GM18909 (cell line): ENCODE data around the gene MFSD11.
"Not testable (repeated sequence)": the region's sequence is repeated elsewhere in the genome, so short reads cannot be mapped to it uniquely, and the experiment has no call there.

ENCODE experiments used
- ATAC-seq: cut with Tn5 transposase; IDR thresholded peaks from one replicate; pipeline ENCODE4 v1.9.1; 2021; ENCODE audit warnings: mild to moderate bottlenecking; ENCODE audit not compliant: unreplicated experiment, poor library complexity

MFSD11 gene

GRCh38 chr17:76707985-76708807 lies 29.7 kb upstream of the MFSD11 start:
- no peak for ATAC-seq

- no peak for ATAC-seq
These were observed 28.6 kb upstream of the MFSD11 start for GRCh38 chr17:76709077-76709950.

- not testable (repeated sequence) for ATAC-seq
These were observed 27.7 kb upstream of the MFSD11 start for GRCh38 chr17:76709951-76710862.

- ATAC-seq = no peak
These were observed 26.9 kb upstream of the MFSD11 start, which contains the start of gene MXRA7 for GRCh38 chr17:76710863-76711611. Gene MXRA7 (minus strand): TSS chr17:76710965. CDS start chr17:76710946, 19 bp downstream.

GRCh38 chr17:76712321-76712720 lies 25.6 kb upstream of the MFSD11 start:
- not testable (repeated sequence) for ATAC-seq

GRCh38 chr17:76713765-76714164 lies 24.2 kb upstream of the MFSD11 start:
- ATAC-seq = no peak

- no peak for ATAC-seq
These were observed 23.6 kb upstream of the MFSD11 start for GRCh38 chr17:76714336-76714735.

- no peak for ATAC-seq
These were observed 23.0 kb upstream of the MFSD11 start for GRCh38 chr17:76714822-76715495.

- no peak for ATAC-seq
These were observed 22.5 kb upstream of the MFSD11 start for GRCh38 chr17:76715496-76715830.

- ATAC-seq = no peak
These were observed 21.6 kb upstream of the MFSD11 start for GRCh38 chr17:76716146-76716838.

GRCh38 chr17:76716839-76717215 lies 21.1 kb upstream of the MFSD11 start:
- ATAC-seq = no peak

- ATAC-seq = no peak
These were observed 19.4 kb upstream of the MFSD11 start for GRCh38 chr17:76718516-76718915.

- no peak for ATAC-seq
These were observed 17.7 kb upstream of the MFSD11 start for GRCh38 chr17:76720211-76720610.

- ATAC-seq = no peak
These were observed 17.0 kb upstream of the MFSD11 start for GRCh38 chr17:76720941-76721340.

- no peak for ATAC-seq
These were observed 16.5 kb upstream of the MFSD11 start for GRCh38 chr17:76721463-76721862.

- no peak for ATAC-seq
These were observed 15.6 kb upstream of the MFSD11 start for GRCh38 chr17:76722279-76722678.

GRCh38 chr17:76722977-76723376 lies 14.9 kb upstream of the MFSD11 start:
- ATAC-seq = not testable (repeated sequence)

- ATAC-seq = no peak
These were observed 14.1 kb upstream of the MFSD11 start for GRCh38 chr17:76723812-76724211.
